Stimulated activated CD8-positive, alpha-beta memory T cell treated with anti-CD3 and anti-CD28 coated beads, Interleukin-7, amount 100 ng/mL, for 1 hour (primary cell): ENCODE results near the gene VPREB3.
"Not testable (repeated sequence)": the region's sequence is repeated elsewhere in the genome, so short reads cannot be mapped to it uniquely, and the experiment has no call there.

Experiments used
- DNase-seq, 2 donors: peaks; one replicate each; pipeline ENCODE4 v3.0.0-alpha.2; 2020; ENCODE audit warnings: low read depth in 2 of 2

Gene VPREB3

GRCh38 chr22:23742505-23743264 lies 11.5 kb downstream of the VPREB3 start:
- DNase-seq: no peak

- DNase-seq: no peak
Observed at GRCh38 chr22:23737696-23738095, 16.5 kb downstream of the VPREB3 start.

GRCh38 chr22:23728108-23728507 lies 26.1 kb downstream of the VPREB3 start:
- not testable (repeated sequence) for DNase-seq

- no peak for DNase-seq
Observed at GRCh38 chr22:23722724-23723123, 31.5 kb downstream of the VPREB3 start.

- no peak for DNase-seq
Observed at GRCh38 chr22:23722160-23722559, 32.1 kb downstream of the VPREB3 start.

- no peak for DNase-seq
Observed at GRCh38 chr22:23720855-23721254, 33.4 kb downstream of the VPREB3 start.

GRCh38 chr22:23718371-23719165 lies 35.7 kb downstream of the VPREB3 start:
- no peak for DNase-seq

GRCh38 chr22:23716811-23717801 lies 37.1 kb downstream of the VPREB3 start:
- DNase-seq: peak; percentile 48 to 69

- DNase-seq: no peak
Observed at GRCh38 chr22:23715806-23716375, 38.3 kb downstream of the VPREB3 start.

- no peak for DNase-seq
Observed at GRCh38 chr22:23714596-23715578, 39.3 kb downstream of the VPREB3 start.

- no peak for DNase-seq
Observed at GRCh38 chr22:23713696-23714595, 40.3 kb downstream of the VPREB3 start.

- no peak for DNase-seq
Observed at GRCh38 chr22:23712256-23712655, 42.0 kb downstream of the VPREB3 start.

GRCh38 chr22:23709107-23709506 lies 45.1 kb downstream of the VPREB3 start:
- DNase-seq: no peak

- DNase-seq: no peak
Observed at GRCh38 chr22:23708270-23708669, 46.0 kb downstream of the VPREB3 start.

GRCh38 chr22:23705358-23705757 lies 48.9 kb downstream of the VPREB3 start:
- no peak for DNase-seq

GRCh38 chr22:23704829-23705228 lies 49.4 kb downstream of the VPREB3 start:
- no peak for DNase-seq

GRCh38 chr22:23704062-23704461 lies 50.2 kb downstream of the VPREB3 start:
- DNase-seq: no peak
